Transverse colon (tissue), 3 donors: ENCODE results near the gene ERC2.

Experiments used
- CTCF ChIP-seq, 5 experiments: fragments of 200-600 bp in 3 of 5; fragments of 450-650 bp in 2 of 5; sonication (generic) in 3 of 5; IDR thresholded peaks; 1 replicate in 2 of 5; 2 replicates in 3 of 5; pipeline ENCODE4 v1.5.1; 2016 to 2017; ENCODE audit warnings: antibody characterized with exemption in 5 of 5, inconsistent platforms in 3 of 5, mild to moderate bottlenecking in 2 of 5, moderate library complexity in 1 of 5
- EP300 ChIP-seq: sonication (generic); formaldehyde crosslinking; IDR thresholded peaks from one replicate; pipeline ENCODE4 v1.6.1; 2017; ENCODE audit warnings: antibody characterized with exemption, low read depth
- POLR2A ChIP-seq: fragments of 450-650 bp; IDR thresholded peaks from one replicate; pipeline ENCODE4 v1.6.1; 2016; ENCODE audit warnings: antibody characterized with exemption, mild to moderate bottlenecking, moderate library complexity

- TF ChIP-seq EP300 = no peak
- TF ChIP-seq CTCF (IDR thresholded peaks at IDR 0.05) = no peak
- TF ChIP-seq POLR2A = no peak
These were observed 791.6 kb downstream of the ERC2 start for GRCh38 chr3:55676643-55677042.
